Vagina (tissue), 2 donors: ENCODE measurements around the gene ZNF454. TPM values are rescaled to one million over a fixed set of nuclear protein-coding genes. Genes with fewer than 3 reads are reported as not detected.

Experiments used
- DNase-seq, 2 donors: peaks; one replicate each; pipeline ENCODE4 v3.0.0-alpha.2; 2017; ENCODE audit errors: extremely low spot score in 2 of 2
- H3K27ac ChIP-seq: fragments of 200-600 bp; sonication (generic); one replicate; pipeline ENCODE4 v1.5.1; 2019
- H3K27me3 ChIP-seq: fragments of 200-600 bp; sonication (generic); one replicate; pipeline ENCODE4 v1.5.1; 2019
- H3K36me3 ChIP-seq, 2 donors: fragments of 200-600 bp; sonication (generic); one replicate each; pipeline ENCODE4 v1.5.1; 2017 to 2019
- H3K4me1 ChIP-seq: fragments of 200-600 bp; sonication (generic); one replicate; pipeline ENCODE4 v1.5.1; 2019
- H3K4me3 ChIP-seq, 2 donors: fragments of 200-600 bp; sonication (generic); 1 replicate in 1 of 2; 2 replicates in 1 of 2; pipeline ENCODE4 v1.5.1; 2016 to 2019
- H3K9me3 ChIP-seq: fragments of 200-600 bp; sonication (generic); one replicate; pipeline ENCODE4 v1.5.1; 2019
- POLR2A ChIP-seq, 2 donors: fragments of 450-650 bp; IDR thresholded peaks; one replicate each; pipeline ENCODE4 v1.6.1; 2017; ENCODE audit warnings: antibody characterized with exemption in 2 of 2, mild to moderate bottlenecking in 2 of 2, moderate library complexity in 2 of 2
- POLR2AphosphoS5 ChIP-seq, 2 donors: sonication (generic); formaldehyde crosslinking; IDR thresholded peaks; one replicate each; pipeline ENCODE4 v1.9.0; 2017; ENCODE audit warnings: antibody characterized with exemption in 2 of 2, mild to moderate bottlenecking in 2 of 2, low read depth in 1 of 2; ENCODE audit not compliant: insufficient read depth in 1 of 2
- intact Hi-C: fragments of 100-400 bp; cut with DNase I; formaldehyde crosslinking; loops from one replicate; pipeline ENCODE4 v1.15.1; 2023
- total RNA-seq: library from RNA; depleted of rRNA; stranded (reverse); fragments of >200 nt; gene quantifications from one replicate; pipeline ENCODE4 v1.2.3, GENCODE V29; 2016
- TF ChIP-seq, protein P1 (sequence below), 3 experiments: fragments of 450-650 bp in 2 of 3; fragments of 200-600 bp in 1 of 3; sonication (generic) in 1 of 3; IDR thresholded peaks; one replicate each; pipeline ENCODE4 v1.5.1; 2017 to 2019; ENCODE audit warnings: antibody characterized with exemption in 3 of 3, mild to moderate bottlenecking in 2 of 3, moderate library complexity in 2 of 3

The ZNF454 gene
- total RNA-seq, 1 donor from 2014 or later = 3.4 TPM

DNA sequence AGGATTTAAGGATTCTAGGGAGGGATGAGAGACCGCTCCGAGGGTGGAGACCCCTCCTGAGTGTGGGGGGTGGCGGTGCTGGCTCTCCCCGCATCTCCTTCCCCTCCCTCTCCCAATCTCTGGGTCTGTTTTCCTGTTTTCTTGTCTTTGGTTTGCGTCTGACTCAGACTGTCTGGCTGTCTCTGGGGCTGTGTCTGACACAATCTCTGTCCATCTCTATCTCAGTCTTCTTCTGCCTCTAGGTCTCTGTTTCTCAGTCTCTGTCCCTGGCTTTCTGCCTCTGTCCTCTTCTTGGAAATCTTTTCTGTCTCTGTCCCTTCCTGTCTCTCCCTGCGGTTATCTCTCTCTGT is 54.3 kb downstream of the ZNF454 start:
- intact Hi-C loops = no loop called here
- no peaks in the 10 kb centered on the region for H3K27me3 ChIP-seq
- no peaks in the 10 kb centered on the region for H3K9me3 ChIP-seq
- TF ChIP-seq, protein P1, sequence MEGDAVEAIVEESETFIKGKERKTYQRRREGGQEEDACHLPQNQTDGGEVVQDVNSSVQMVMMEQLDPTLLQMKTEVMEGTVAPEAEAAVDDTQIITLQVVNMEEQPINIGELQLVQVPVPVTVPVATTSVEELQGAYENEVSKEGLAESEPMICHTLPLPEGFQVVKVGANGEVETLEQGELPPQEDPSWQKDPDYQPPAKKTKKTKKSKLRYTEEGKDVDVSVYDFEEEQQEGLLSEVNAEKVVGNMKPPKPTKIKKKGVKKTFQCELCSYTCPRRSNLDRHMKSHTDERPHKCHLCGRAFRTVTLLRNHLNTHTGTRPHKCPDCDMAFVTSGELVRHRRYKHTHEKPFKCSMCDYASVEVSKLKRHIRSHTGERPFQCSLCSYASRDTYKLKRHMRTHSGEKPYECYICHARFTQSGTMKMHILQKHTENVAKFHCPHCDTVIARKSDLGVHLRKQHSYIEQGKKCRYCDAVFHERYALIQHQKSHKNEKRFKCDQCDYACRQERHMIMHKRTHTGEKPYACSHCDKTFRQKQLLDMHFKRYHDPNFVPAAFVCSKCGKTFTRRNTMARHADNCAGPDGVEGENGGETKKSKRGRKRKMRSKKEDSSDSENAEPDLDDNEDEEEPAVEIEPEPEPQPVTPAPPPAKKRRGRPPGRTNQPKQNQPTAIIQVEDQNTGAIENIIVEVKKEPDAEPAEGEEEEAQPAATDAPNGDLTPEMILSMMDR (IDR thresholded peaks at IDR 0.05) = no peak
- TF ChIP-seq POLR2A (IDR thresholded peaks at IDR 0.05) = no peak
- no peak for TF ChIP-seq POLR2AphosphoS5 (IDR thresholded peaks at IDR 0.05; ENCODE audit: insufficient read depth in 1 of 2, low read depth in 1 of 2)
- H3K4me3 ChIP-seq = no peak overlapping the region
- no peak overlapping the region for H3K27ac ChIP-seq
- no peaks in the 10 kb centered on the region for H3K36me3 ChIP-seq
- H3K4me1 ChIP-seq = no peaks in the 10 kb centered on the region
- DNase-seq = no peak

DNA sequence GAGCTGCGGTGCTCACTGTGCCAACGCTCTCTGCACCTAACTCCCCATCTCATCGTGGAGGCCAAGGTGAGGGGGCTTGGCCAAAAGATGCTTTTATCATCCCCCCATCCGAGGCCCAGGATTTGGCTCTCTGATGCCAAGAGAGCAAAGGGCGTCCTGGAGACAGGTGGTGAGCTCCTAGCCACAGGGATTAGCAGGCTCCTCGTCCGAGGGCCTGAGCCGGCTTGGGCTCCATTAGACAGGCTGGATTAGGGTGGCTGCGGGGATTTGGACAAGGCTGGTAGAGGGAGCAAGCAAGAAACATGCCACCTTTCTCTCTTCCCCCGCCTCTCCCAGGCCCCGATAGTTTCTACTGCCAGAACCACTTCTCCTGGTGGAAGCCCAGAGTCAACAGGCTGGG is 55.2 kb downstream of the ZNF454 start:
- H3K27ac ChIP-seq = no peak overlapping the region
- no peaks in the 10 kb centered on the region for H3K36me3 ChIP-seq
- intact Hi-C loops = no loop called here
- H3K4me1 ChIP-seq = no peaks in the 10 kb centered on the region
- H3K9me3 ChIP-seq = no peaks in the 10 kb centered on the region
- no peak for DNase-seq
- no peak overlapping the region for H3K4me3 ChIP-seq
- H3K27me3 ChIP-seq = no peaks in the 10 kb centered on the region
- no peak for TF ChIP-seq POLR2AphosphoS5 (IDR thresholded peaks at IDR 0.05; ENCODE audit: insufficient read depth in 1 of 2, low read depth in 1 of 2)
- no peak for TF ChIP-seq POLR2A (IDR thresholded peaks at IDR 0.05)
- TF ChIP-seq, protein P1 (IDR thresholded peaks at IDR 0.05) = no peak

DNA sequence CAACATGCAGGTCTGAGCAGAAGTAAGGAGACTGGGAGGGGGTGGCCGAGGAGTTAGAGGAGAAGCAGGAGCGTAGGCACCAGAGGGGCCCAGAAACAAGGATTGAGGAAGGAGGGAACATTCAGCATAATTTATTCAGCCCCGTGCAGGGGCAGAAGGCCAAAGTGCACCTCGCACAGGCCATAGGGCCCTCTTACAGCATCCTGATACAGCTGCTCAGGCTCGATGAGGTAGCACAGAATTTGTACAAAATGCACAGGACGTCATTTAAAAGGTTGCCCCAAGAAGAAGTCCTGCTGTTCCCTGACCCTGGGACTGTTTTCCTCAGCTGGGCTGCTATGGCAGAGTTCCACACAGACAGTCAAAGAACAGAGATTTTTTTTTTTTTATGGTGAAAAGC is 56.2 kb downstream of the ZNF454 start:
- no peaks in the 10 kb centered on the region for H3K4me1 ChIP-seq
- no peak for TF ChIP-seq POLR2A (IDR thresholded peaks at IDR 0.05)
- H3K4me3 ChIP-seq = no peak overlapping the region
- H3K27ac ChIP-seq = no peak overlapping the region
- H3K36me3 ChIP-seq = no peaks in the 10 kb centered on the region
- intact Hi-C loops = no loop called here
- H3K27me3 ChIP-seq = no peaks in the 10 kb centered on the region
- no peaks in the 10 kb centered on the region for H3K9me3 ChIP-seq
- DNase-seq = no peak

DNA sequence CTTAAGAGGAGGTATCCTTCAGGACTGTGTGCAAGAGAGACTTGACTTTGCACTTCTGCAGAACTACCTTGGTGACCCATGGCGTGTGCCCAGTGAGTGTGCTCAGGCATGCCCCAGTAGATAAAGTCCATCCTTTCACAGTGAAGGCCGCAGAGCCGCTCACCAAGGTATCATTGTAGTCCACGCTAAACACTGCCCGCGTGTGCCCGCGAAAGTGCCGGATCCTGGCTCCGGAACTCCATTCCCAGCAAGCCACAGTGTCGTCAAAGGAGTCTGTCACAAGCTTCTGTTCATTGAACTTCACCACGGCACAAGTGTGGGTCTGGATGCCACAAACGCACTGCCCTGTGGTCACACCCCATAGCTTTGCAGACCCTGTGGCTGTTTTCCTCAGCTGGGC is 57.4 kb downstream of the ZNF454 start:
- no peak overlapping the region for H3K27ac ChIP-seq
- no peak for DNase-seq
- intact Hi-C loops = no loop called here
- no peaks in the 10 kb centered on the region for H3K27me3 ChIP-seq
- no peak overlapping the region for H3K4me3 ChIP-seq
- no peaks in the 10 kb centered on the region for H3K36me3 ChIP-seq
- no peaks in the 10 kb centered on the region for H3K4me1 ChIP-seq
- H3K9me3 ChIP-seq = no peaks in the 10 kb centered on the region
- TF ChIP-seq POLR2AphosphoS5 (IDR thresholded peaks at IDR 0.05; ENCODE audit: insufficient read depth in 1 of 2, low read depth in 1 of 2) (no peak), POLR2A (IDR thresholded peaks at IDR 0.05) (no peak)
- TF ChIP-seq, protein P1 (IDR thresholded peaks at IDR 0.05) = no peak

DNA sequence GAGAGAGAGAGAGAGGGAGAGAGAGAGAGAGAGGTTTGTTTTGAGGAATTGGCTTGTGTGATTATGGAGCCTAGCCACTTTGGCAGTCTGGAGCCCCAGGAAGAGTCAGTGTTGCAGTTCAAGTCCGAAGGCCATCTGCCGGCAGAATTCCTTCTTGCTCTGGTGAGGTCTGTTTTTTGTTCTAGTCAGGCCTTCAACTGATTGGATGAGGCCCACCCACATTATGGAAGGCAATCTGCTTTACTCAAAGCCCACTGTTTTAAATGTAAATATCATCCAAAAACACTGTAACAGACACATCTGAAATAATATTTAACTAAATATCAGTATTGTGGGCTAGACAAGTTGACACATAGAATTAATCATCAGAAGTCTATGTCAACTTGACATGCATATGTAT is 65.6 kb downstream of the ZNF454 start:
- DNase-seq = no peak
- TF ChIP-seq POLR2AphosphoS5 (IDR thresholded peaks at IDR 0.05; ENCODE audit: insufficient read depth in 1 of 2, low read depth in 1 of 2) = no peak
- TF ChIP-seq, protein P1 (IDR thresholded peaks at IDR 0.05) = no peak
- TF ChIP-seq POLR2A (IDR thresholded peaks at IDR 0.05) = no peak
- Histone ChIP-seq H3K9me3 (no peaks in the 10 kb centered on the region), H3K36me3 (no peaks in the 10 kb centered on the region), H3K4me3 (no peak overlapping the region), H3K27me3 (no peaks in the 10 kb centered on the region), H3K27ac (no peak overlapping the region), H3K4me1 (no peaks in the 10 kb centered on the region)
- intact Hi-C loops = no loop called here

DNA sequence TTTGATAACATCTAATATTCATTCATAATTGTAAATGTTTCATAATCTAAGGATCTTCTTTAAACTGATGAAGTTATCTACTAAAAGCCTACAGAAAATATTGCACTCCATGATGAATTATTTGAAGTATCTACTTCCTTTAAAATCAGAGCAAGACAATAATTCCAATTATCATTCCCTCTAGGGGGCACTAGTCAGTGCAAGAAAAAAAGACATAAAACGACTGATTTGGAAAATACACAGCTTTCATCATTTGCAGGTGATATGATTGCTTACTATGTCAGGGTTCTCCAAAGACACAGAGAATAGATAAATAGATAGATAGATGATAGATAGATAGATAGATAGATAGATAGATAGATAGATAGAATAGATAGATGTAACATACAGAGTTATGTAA is 67.7 kb downstream of the ZNF454 start:
- Histone ChIP-seq H3K9me3 (no peaks in the 10 kb centered on the region), H3K27ac (no peak overlapping the region), H3K4me1 (no peaks in the 10 kb centered on the region), H3K27me3 (no peaks in the 10 kb centered on the region), H3K4me3 (no peak overlapping the region), H3K36me3 (no peaks in the 10 kb centered on the region)
- TF ChIP-seq, protein P1 (IDR thresholded peaks at IDR 0.05) = no peak
- TF ChIP-seq POLR2A (IDR thresholded peaks at IDR 0.05) (no peak), POLR2AphosphoS5 (IDR thresholded peaks at IDR 0.05; ENCODE audit: insufficient read depth in 1 of 2, low read depth in 1 of 2) (no peak)
- intact Hi-C loops = no loop called here
- DNase-seq = no peak
